ENCODE measurements around the gene PCDH9.

DNA sequence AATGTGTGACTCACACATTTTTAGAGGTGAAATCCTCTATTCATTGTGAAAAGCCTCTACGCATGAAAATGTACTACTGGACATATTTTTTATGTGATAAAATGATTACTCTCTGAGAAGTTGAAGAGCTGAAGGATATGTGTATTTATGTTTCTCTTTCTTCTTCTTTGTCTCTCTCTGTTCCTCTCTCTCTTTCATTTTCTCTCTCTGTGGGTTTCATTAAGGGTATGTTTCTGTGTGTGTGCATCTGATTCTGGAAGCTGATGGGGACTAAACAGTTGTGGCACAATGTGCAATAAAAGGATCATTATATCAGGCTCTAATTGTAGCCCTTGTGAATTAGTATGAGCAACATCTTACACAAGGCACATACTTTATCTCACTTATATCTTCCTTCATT, 867.7 kb downstream of the PCDH9 start:
- TF ChIP-seq, protein P1, sequence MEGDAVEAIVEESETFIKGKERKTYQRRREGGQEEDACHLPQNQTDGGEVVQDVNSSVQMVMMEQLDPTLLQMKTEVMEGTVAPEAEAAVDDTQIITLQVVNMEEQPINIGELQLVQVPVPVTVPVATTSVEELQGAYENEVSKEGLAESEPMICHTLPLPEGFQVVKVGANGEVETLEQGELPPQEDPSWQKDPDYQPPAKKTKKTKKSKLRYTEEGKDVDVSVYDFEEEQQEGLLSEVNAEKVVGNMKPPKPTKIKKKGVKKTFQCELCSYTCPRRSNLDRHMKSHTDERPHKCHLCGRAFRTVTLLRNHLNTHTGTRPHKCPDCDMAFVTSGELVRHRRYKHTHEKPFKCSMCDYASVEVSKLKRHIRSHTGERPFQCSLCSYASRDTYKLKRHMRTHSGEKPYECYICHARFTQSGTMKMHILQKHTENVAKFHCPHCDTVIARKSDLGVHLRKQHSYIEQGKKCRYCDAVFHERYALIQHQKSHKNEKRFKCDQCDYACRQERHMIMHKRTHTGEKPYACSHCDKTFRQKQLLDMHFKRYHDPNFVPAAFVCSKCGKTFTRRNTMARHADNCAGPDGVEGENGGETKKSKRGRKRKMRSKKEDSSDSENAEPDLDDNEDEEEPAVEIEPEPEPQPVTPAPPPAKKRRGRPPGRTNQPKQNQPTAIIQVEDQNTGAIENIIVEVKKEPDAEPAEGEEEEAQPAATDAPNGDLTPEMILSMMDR (IDR thresholded peaks at IDR 0.05; ENCODE audit: insufficient read depth, low read length, poor library complexity, severe bottlenecking): no peak
- TF ChIP-seq EZH2phosphoT487 (conservative IDR thresholded peaks at IDR 0.05; ENCODE audit: low read length): no peak

All from SU-DHL-6 (cell line).